Measurements from ENCODE around the gene OR1I1.
"Not testable (repeated sequence)": the region's sequence is repeated elsewhere in the genome, so short reads cannot be mapped to it uniquely, and the experiment has no call there.

GRCh38 chr19:15070386-15070785, 11.6 kb upstream of the OR1I1 start:
- TF ChIP-seq NFRKB (IDR thresholded peaks at IDR 0.05); SP1 (IDR thresholded peaks at IDR 0.05); CTBP1 (IDR thresholded peaks at IDR 0.05; ENCODE audit: borderline replicate concordance); BHLHE40 (IDR thresholded peaks at IDR 0.05; ENCODE audit: borderline replicate concordance); SUZ12 (IDR thresholded peaks at IDR 0.05); FOXM1 (IDR thresholded peaks at IDR 0.05; ENCODE audit: borderline replicate concordance); ELF4 (IDR thresholded peaks at IDR 0.05): not testable (repeated sequence)

All from HEK293T (cell line).